Ovary (tissue), 3 donors: ENCODE data around the gene ZNF234.

Source experiments
- CTCF ChIP-seq, 3 donors: fragments of 450-650 bp in 2 of 3; fragments of 200-600 bp in 1 of 3; IDR thresholded peaks; one replicate each; pipeline versions ENCODE4 v1.5.1 to v1.8.0; 2016 to 2022; ENCODE audit warnings: antibody characterized with exemption in 3 of 3, mild to moderate bottlenecking in 1 of 3
- EP300 ChIP-seq: sonication (generic); formaldehyde crosslinking; IDR thresholded peaks from one replicate; pipeline ENCODE4 v1.6.1; 2017; ENCODE audit warnings: antibody characterized with exemption
- donor health status: DM: no; HTN: no; CAD: no.

GRCh38 chr19:44092108-44092507, 49.2 kb upstream of the ZNF234 start:
- TF ChIP-seq CTCF (IDR thresholded peaks at IDR 0.05) (no peak), EP300 (no peak)
